ENCODE results near the gene CYP3A7. TPM values are rescaled to one million over a fixed set of nuclear protein-coding genes. Genes with fewer than 3 reads are reported as not detected.
"Not testable (repeated sequence)": the region's sequence is repeated elsewhere in the genome, so short reads cannot be mapped to it uniquely, and the experiment has no call there.

Gene CYP3A7
- total RNA-seq, 1 experiment from 2014 or later: not detected

DNA sequence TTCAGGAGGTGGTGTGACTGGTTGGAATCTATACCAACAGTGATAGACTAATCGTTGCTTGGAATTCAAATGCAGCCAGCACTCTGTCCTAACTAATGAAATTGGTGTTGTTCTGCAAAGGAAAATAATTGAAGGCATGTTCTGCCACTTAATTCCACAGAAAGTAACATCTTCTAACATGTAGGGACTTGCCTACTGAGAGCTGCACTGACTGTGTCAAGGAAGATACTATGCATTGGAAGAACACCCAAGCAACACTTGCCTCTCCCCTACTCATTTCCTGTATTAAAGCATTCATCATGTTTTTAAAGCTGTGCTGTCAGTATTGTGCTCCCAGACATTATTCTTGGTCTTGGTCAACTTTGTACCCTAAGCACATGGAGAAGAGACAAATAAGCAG, 2.7 kb upstream of the CYP3A7 start:
- Histone ChIP-seq H3K27me3 (ENCODE audit: control insufficient read depth, insufficient read depth, low read length) (peaks cover 5% of the 10 kb centered on the region), H3K9me3 (ENCODE audit: control insufficient read depth, insufficient read depth, low read depth, low read length) (no peaks in the 10 kb centered on the region), H3K4me3 (ENCODE audit: low read depth in 2 of 2, low read length in 2 of 2) (no peak overlapping the region), H3K36me3 (ENCODE audit: control insufficient read depth, insufficient read depth, low read length) (no peaks in the 10 kb centered on the region), H3K4me1 (ENCODE audit: control insufficient read depth, insufficient read depth, low read length) (no peaks in the 10 kb centered on the region), H3K27ac (ENCODE audit: low read length) (no peak overlapping the region)
- intact Hi-C loops (cut with micrococcal nuclease; ENCODE audit: unreplicated experiment) (no loop called here), in situ Hi-C loops (cut with HindIII; ENCODE audit: low pct_unique_long_range_greater_than_20kb, low sequenced_read_pairs) (no loop called here)
- ATAC-seq (no peak), DNase-seq (ENCODE audit: low read depth, low spot score) (no peak)
- TF ChIP-seq, protein P1, sequence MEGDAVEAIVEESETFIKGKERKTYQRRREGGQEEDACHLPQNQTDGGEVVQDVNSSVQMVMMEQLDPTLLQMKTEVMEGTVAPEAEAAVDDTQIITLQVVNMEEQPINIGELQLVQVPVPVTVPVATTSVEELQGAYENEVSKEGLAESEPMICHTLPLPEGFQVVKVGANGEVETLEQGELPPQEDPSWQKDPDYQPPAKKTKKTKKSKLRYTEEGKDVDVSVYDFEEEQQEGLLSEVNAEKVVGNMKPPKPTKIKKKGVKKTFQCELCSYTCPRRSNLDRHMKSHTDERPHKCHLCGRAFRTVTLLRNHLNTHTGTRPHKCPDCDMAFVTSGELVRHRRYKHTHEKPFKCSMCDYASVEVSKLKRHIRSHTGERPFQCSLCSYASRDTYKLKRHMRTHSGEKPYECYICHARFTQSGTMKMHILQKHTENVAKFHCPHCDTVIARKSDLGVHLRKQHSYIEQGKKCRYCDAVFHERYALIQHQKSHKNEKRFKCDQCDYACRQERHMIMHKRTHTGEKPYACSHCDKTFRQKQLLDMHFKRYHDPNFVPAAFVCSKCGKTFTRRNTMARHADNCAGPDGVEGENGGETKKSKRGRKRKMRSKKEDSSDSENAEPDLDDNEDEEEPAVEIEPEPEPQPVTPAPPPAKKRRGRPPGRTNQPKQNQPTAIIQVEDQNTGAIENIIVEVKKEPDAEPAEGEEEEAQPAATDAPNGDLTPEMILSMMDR (IDR thresholded peaks at IDR 0.05): no peak
- TF ChIP-seq SIN3A (IDR thresholded peaks at IDR 0.05; ENCODE audit: borderline replicate concordance, insufficient read depth, low read depth, low read length): no peak
- TF ChIP-seq, protein P2, sequence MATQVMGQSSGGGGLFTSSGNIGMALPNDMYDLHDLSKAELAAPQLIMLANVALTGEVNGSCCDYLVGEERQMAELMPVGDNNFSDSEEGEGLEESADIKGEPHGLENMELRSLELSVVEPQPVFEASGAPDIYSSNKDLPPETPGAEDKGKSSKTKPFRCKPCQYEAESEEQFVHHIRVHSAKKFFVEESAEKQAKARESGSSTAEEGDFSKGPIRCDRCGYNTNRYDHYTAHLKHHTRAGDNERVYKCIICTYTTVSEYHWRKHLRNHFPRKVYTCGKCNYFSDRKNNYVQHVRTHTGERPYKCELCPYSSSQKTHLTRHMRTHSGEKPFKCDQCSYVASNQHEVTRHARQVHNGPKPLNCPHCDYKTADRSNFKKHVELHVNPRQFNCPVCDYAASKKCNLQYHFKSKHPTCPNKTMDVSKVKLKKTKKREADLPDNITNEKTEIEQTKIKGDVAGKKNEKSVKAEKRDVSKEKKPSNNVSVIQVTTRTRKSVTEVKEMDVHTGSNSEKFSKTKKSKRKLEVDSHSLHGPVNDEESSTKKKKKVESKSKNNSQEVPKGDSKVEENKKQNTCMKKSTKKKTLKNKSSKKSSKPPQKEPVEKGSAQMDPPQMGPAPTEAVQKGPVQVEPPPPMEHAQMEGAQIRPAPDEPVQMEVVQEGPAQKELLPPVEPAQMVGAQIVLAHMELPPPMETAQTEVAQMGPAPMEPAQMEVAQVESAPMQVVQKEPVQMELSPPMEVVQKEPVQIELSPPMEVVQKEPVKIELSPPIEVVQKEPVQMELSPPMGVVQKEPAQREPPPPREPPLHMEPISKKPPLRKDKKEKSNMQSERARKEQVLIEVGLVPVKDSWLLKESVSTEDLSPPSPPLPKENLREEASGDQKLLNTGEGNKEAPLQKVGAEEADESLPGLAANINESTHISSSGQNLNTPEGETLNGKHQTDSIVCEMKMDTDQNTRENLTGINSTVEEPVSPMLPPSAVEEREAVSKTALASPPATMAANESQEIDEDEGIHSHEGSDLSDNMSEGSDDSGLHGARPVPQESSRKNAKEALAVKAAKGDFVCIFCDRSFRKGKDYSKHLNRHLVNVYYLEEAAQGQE (IDR thresholded peaks at IDR 0.05; ENCODE audit: insufficient read depth in 1 of 2, low read depth in 2 of 2, low read length in 1 of 2): no peak
- TF ChIP-seq POLR2AphosphoS5 (IDR thresholded peaks at IDR 0.05; ENCODE audit: low read depth, low read length): no peak
- TF ChIP-seq TCF7L2 (IDR thresholded peaks at IDR 0.05; ENCODE audit: low read depth, low read length): no peak
- BruUV-seq (replicated peaks): no TSS peak
- ChIA-PET CTCF (no interaction called here), POLR2A (no interaction called here)

DNA sequence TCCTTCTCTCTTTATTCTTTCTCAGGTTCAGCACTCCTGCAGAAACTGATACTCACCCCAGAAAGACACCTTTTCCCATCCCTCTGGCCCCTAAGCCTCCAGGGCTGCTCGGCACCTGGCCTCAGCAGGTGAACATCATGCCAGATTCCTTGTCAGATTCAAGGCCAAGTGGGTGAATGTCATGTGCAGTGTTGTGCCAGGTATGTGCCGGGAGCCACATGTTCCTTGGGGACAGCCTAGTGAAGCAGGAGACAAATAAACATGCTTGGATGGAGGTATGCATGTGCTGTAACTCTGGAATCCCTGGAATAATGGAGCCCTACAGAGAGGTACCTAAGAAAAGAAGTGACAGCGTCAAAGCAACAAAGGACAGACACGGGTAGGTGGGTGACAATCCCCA, 1.7 kb upstream of the CYP3A7 start:
- H3K9me3 ChIP-seq (ENCODE audit: control insufficient read depth, insufficient read depth, low read depth, low read length): not testable (repeated sequence)

DNA sequence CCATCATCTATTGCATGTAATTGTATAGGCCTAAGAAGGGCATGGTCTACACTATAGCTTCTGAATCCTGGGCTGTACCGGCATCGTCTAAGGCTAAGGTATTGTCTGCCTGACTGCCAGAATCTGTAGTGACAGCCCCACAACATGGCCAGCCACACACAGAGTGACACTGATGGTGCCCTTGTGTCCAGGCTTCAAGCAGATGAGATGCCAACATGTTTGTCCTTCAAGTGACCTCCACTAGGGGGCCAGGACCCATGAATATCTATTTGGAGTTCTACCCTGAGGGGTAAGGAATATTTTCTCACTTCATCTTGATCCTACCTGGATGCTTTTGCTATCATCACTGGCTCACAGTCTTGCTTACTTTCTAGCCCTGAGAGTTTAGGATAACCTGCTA, 1.5 kb downstream of the CYP3A7 start:
- no TSS peak for BruUV-seq (replicated peaks)
- ATAC-seq (no peak; the same call in 1 of the 2 replicates), DNase-seq (ENCODE audit: low read depth, low spot score) (no peak)
- Histone ChIP-seq H3K9me3 (ENCODE audit: control insufficient read depth, insufficient read depth, low read depth, low read length) (no peaks in the 10 kb centered on the region), H3K27me3 (ENCODE audit: control insufficient read depth, insufficient read depth, low read length) (peaks cover 3% of the 10 kb centered on the region), H3K4me1 (ENCODE audit: control insufficient read depth, insufficient read depth, low read length) (no peaks in the 10 kb centered on the region), H3K4me3 (ENCODE audit: low read depth in 2 of 2, low read length in 2 of 2) (no peak overlapping the region), H3K27ac (ENCODE audit: low read length) (no peak overlapping the region), H3K36me3 (ENCODE audit: control insufficient read depth, insufficient read depth, low read length) (no peaks in the 10 kb centered on the region)
- ChIA-PET CTCF (no interaction called here), POLR2A (no interaction called here)
- in situ Hi-C loops (cut with HindIII; ENCODE audit: low pct_unique_long_range_greater_than_20kb, low sequenced_read_pairs): no loop called here
- intact Hi-C loops (cut with micrococcal nuclease; ENCODE audit: unreplicated experiment): no loop called here
- TF ChIP-seq SIN3A (IDR thresholded peaks at IDR 0.05; ENCODE audit: borderline replicate concordance, insufficient read depth, low read depth, low read length): no peak
- TF ChIP-seq TCF7L2 (IDR thresholded peaks at IDR 0.05; ENCODE audit: low read depth, low read length): no peak
- TF ChIP-seq, protein P2 (IDR thresholded peaks at IDR 0.05; ENCODE audit: insufficient read depth in 1 of 2, low read depth in 2 of 2, low read length in 1 of 2): no peak
- TF ChIP-seq, protein P1 (IDR thresholded peaks at IDR 0.05): peak; percentile 42

More for the DNA sequence above, 1.7 kb upstream of the CYP3A7 start:
- in situ Hi-C loops (cut with HindIII; ENCODE audit: low pct_unique_long_range_greater_than_20kb, low sequenced_read_pairs); H3K27me3 ChIP-seq (ENCODE audit: control insufficient read depth, insufficient read depth, low read length); BruUV-seq (replicated peaks); POLR2A ChIA-PET; CTCF ChIA-PET; H3K4me3 ChIP-seq (ENCODE audit: low read depth in 2 of 2, low read length in 2 of 2); intact Hi-C loops (cut with micrococcal nuclease; ENCODE audit: unreplicated experiment); DNase-seq (ENCODE audit: low read depth, low spot score); H3K36me3 ChIP-seq (ENCODE audit: control insufficient read depth, insufficient read depth, low read length); H3K27ac ChIP-seq (ENCODE audit: low read length); ATAC-seq; H3K4me1 ChIP-seq (ENCODE audit: control insufficient read depth, insufficient read depth, low read length): not testable (repeated sequence)

All from Panc1 (cell line).